HG03159 (cell line): ENCODE results near the gene STK16.
A peak's percentile ranks its signal among the peaks of the same experiment; 100 is the strongest.

Experiments used
- ATAC-seq: cut with Tn5 transposase; IDR thresholded peaks from one replicate; pipeline ENCODE4 v1.9.1; 2021; ENCODE audit warnings: mild to moderate bottlenecking, moderate library complexity; ENCODE audit not compliant: unreplicated experiment

The STK16 gene

GRCh38 chr2:219213486-219214071 is 31.7 kb upstream of the STK16 start:
- ATAC-seq: no peak

- no peak for ATAC-seq
These were observed 31.1 kb upstream of the STK16 start for GRCh38 chr2:219214141-219214540.

- ATAC-seq: no peak
These were observed 30.5 kb upstream of the STK16 start for GRCh38 chr2:219214786-219215185.

- ATAC-seq: no peak
These were observed 29.3 kb upstream of the STK16 start for GRCh38 chr2:219215871-219216534.

- ATAC-seq: no peak
These were observed 28.8 kb upstream of the STK16 start for GRCh38 chr2:219216535-219216915.

GRCh38 chr2:219218217-219218731 is 27.0 kb upstream of the STK16 start:
- ATAC-seq: peak; percentile 29

GRCh38 chr2:219218732-219219701 is 26.3 kb upstream of the STK16 start, which contains the start of gene ABCB6:
TSS of gene ABCB6 (minus strand) at chr2:219218958. CDS start at chr2:219218673, 285 bp downstream.
- peak; percentile 76 for ATAC-seq

- no peak for ATAC-seq
These were observed 25.3 kb upstream of the STK16 start for GRCh38 chr2:219219784-219220532.

GRCh38 chr2:219220652-219221402 is 24.5 kb upstream of the STK16 start:
- no peak for ATAC-seq

- ATAC-seq: no peak
These were observed 23.2 kb upstream of the STK16 start for GRCh38 chr2:219221957-219222518.

- no peak for ATAC-seq
These were observed 21.3 kb upstream of the STK16 start for GRCh38 chr2:219223831-219224610.

GRCh38 chr2:219225350-219225749 is 19.9 kb upstream of the STK16 start:
- ATAC-seq: no peak

- ATAC-seq: no peak
These were observed 17.0 kb upstream of the STK16 start for GRCh38 chr2:219228041-219228910.

- peak; percentile 0 for ATAC-seq
These were observed 16.4 kb upstream of the STK16 start for GRCh38 chr2:219228911-219229304.

- ATAC-seq: peak; percentile 97
These were observed 15.8 kb upstream of the STK16 start, which contains the start of the genes ANKZF1 and ATG9A for GRCh38 chr2:219229305-219230058. TSS of gene ANKZF1 (plus strand) at chr2:219229806. CDS start at chr2:219230258, 452 bp downstream. TSS of gene ATG9A (minus strand) at chr2:219229636. CDS start at chr2:219228024, 1,612 bp downstream.

- ATAC-seq: no peak
These were observed 15.2 kb upstream of the STK16 start for GRCh38 chr2:219230059-219230540.

GRCh38 chr2:219234331-219234730 is 10.9 kb upstream of the STK16 start:
- no peak for ATAC-seq
